MV-4-11 (cell line): ENCODE results near the gene CLASP1.
"Not testable (repeated sequence)": the region's sequence is repeated elsewhere in the genome, so short reads cannot be mapped to it uniquely, and the experiment has no call there.

Experiments used
- DNase-seq: peaks from one replicate; lab custom pipeline; 2025; lab: John Stamatoyannopoulos, UW

The CLASP1 gene

DNA sequence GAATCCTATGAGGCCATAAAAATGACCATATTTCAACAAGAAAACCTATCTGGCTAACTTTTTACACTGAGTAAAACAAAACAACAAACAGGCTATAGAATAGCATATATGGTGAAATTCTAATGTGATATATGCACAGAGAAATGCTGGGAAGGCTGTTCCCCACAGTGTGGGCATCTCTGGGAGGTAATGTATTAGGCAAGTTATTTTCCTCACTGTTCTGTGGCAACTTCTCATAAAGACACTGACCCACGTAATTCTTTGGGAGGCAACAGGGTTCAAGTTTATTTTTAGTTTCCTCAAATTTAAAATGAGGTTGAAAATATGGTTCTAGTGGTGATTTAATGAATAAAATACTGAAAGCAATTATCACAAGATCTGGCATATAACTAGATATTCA, 71.9 kb downstream of the CLASP1 start:
- DNase-seq, result no peak

DNA sequence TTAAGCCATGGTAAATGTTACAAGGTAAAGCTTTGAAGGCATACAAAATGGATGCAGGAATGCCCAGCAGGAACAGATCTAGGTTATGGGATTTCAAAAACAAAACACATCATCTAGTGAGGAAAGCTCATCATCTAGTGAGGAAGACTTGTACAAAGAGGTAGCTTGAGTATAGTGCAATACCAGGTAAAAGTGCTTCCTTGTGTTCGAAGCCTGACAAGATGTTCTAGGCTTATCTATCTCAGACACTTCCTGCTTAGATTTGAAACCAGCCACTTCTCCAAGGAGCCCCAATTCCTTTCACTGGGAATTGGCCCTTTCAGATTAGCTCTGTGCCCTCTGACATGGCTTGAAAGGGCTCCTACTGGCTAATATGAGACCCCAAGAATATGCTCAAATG, 73.0 kb downstream of the CLASP1 start:
- DNase-seq, result no peak

DNA sequence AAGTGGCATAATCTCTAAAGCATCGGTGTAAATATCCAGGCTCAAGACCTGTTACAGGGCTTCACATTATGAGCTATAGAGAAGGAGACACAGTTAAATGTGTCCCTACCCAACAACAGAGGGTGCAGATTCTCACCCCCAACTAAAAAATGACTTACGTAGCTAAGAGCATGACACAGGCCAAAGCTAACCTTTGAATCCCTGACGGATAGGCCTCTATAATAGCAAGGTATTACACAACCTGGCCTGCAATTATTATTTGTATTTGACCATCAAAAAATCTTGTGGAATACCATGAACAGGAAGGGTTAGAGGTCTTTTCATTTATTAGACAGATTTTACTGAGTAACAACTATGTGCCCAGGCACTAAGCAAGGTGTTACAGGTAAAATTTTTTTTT, 73.5 kb downstream of the CLASP1 start:
- no peak for DNase-seq

DNA sequence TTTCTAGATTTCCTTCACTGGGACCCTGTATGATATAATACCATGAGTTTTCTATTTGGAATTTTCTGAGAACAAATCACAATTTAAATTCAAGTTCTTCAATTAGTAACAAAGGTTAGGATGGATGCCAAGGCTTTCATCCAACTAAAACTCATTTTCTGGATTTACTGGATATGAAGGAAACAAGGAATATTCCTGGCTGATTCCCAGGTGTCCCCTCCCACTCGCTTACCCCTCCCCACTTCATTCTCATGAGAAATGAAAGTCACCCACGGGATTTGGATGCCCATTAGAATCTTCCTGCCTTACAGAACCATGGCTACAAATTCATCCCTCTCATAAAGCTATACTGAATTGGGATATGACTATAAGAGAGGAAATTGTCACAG, 78.6 kb downstream of the CLASP1 start:
- no peak for DNase-seq

DNA sequence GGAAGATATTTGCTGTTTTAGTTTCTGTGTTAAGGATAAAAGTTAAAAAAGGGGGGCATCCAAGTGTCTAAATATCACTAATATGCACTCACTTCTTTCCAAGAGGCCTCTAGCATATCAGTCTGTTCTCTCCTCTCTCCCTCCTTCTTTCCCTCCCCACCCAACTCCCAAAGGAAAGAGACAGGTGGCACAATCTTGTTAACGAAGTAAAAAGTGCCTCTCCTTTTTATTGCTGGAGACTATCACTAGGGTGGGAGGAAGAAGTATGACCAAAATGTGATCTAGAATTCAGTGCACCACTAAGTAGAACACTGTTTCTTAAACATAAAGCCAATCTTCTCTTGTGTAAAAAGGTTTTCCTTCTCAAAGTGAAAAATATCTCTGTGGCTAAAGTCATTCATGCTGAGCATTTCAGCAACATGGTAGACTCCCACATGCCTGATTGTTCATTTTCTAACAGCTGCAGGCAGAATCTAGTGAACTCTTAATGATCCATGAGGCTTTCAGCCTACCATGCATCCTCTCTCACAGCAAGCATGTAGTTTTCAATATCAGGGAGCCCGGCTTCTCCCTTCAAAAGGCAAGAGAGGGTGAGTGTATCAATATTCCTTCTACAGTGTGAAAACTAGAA, 79.1 kb downstream of the CLASP1 start:
- no peak for DNase-seq

DNA sequence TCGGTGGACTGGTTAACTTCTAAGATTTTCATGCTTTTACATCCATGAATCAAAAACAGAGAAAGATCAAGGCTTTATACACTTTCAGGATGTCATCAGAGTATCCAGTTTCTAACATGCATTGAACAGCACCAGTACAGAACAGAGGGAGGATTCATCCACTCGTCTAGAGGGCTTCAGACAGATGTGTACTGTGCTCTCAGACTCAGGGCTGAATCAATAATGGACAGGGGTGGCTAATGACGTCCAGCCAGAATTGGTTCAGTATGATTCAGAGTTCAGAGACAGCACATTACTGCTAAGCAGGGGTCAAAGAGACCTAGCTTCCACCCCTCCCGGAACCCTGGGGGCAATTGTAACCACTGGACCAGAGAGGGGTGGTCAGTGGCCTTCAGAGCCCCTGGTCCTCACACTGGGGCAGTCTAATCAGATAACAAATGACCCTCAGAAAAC, 81.3 kb downstream of the CLASP1 start:
- DNase-seq, result no peak

DNA sequence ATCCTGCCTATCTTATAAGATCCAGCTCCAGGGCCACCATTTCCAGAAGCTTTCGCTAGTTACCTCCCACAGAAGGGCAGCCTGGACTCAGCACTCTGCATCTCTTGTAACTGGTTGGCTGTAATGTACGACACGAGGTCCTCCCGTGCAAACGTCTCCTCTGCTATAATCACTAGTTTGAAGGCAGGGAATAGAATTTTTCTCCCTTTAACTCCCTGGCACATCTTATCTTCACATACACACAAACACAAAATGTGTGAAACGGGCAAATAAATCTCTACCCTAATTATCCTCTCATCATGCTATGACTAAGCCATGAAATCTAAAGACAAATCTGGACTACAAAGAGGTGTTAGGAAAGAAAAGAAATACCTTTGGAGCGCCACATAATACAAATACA, 81.8 kb downstream of the CLASP1 start:
- DNase-seq, result no peak

DNA sequence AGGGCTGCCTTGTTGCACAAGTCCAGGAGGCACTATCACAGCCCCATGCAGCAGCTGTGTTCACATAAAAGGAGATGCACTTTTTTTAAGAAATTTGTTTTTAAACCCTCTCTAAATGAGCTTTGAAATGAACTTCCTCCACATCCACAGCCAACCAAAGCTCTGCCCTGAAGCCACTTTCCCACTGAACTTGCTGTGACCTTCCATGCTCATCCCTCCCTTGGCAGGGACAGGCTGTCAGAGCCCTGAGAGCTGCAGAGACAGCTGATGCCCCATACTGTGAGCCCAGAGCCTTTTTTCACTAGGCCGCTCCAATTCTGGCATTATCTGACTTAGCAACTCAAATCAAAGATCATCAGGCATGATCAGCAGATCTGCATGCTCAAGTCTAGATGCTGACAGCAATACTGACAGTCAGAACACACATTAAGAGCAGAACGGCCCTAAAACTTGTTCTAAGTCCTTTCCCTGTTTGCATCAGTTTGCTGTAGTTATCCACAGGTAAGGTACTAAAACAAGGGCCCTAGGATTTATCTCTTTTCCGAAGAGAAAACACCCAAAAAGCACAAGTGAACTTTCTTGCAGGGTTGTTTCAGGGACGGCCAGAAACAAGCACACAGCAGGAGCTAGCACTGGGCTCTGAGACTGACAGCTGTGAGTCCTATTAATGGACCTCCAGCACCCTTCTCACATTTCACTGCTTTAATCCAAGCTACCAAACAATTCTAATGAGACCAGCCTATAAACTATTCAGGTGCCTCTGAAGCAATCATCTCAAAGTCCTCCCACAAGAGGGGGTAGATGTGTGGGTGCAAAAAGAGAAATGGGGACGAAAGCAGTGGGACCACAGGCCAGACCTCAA, 83.6 kb downstream of the CLASP1 start:
- peak; percentile 71 for DNase-seq

DNA sequence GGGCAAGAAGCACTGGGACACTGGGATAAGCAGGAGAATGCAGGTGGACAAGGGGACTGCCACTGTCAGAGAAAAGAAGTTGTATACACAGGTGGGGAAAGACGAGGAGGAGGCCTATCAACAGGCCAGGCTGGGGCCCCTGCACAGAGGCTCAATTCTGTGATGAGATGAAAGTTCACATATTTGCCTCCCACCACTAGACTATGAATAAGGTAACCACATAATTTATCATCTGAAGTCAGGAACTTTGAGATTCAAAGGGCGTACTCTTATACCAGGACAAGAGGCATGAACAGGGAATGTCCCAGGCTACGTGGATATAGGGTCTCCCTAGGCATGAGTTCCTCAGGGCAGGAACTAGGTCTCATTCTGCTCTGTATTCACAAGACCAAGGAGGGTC, 84.4 kb downstream of the CLASP1 start:
- no peak for DNase-seq

DNA sequence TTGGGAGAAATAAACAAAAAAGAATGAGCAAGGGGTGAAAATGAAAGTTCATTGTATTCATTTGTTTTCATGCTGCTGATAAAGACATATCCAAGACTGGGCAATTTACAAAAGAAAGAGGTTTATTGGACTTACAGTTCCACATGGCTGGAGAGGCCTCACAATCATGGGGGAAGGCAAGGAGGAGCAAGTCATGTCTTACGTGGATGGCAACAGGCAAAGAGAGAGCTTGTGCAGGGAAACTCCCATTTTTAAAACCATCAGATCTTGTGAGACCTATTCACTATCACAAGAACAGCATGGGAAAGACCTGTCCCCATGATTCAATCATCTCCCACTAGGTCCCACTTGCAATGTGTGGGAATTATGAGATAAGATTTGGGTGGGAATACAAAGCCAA, 85.5 kb downstream of the CLASP1 start:
- not testable (repeated sequence) for DNase-seq

DNA sequence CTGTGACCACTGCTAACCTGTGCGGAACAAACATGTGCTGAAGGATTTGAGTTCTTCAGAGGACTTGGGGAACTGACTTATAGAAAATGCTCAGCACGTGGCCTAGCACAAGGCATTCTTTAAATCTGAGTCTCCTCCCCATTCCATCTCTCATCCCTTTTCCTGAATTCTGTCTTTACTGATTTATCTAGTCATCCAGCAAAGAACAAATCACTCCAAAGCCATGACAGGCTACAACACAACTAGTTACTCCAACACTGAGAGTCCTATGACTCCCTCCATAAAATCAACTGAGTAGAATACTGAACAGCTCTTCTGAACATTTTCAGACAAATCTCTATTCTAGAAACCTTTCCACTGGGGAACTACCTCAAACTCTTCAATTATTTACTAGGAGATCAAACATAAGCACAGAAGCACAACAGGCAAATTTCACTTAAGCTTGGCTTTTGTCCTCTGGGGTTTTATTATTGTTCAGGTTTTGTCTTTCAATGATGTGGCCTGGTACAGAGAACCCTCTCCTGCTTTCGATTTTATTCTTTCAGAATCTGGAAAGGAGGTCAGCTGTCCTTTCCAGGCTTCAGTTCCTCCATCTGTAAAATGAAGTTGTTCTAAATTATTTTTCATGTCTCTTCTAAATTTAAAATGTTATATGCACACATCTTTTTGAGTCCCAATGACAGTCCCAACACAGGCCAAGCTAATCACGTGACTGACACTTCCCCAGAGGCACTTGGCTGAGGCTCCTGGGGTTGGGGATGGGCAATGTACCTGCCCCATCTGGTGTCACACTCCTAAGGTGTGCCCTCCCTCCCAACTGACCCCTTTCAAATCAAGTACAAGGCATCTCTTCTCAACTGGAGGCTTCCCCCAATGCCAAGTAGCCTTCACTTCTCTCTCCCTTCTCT, 86.7 kb downstream of the CLASP1 start:
- DNase-seq, result no peak

DNA sequence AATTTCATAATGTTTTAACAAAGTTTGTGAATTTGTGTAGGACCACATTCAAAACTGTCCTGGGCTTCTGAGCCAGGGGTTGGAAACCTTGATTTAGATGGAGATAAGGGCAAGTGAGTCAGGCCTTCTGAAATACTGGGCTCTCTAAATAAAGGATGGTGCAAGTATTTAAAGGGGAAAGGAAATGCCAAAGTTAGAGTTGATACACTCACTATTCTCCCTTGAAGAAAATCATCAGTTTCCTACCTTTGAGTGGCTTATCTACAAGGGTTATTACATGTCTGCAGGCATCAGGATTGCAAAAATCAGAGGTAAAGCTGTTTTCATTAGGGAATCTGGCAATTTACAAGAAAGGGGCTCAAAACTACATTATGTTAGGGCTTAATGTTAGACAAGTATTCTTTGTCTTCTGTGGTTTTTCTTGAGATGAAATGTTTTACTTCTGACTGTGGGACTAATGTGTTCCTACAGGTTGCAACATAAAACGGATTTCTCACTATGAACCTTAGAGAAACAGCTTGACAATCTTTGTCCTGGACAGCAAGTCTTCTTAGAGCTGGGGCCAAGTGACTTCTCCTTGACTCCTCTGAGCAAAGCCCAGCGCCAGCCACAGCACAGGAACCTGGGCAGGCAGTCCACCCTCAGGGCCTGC, 87.5 kb downstream of the CLASP1 start:
- no peak for DNase-seq

DNA sequence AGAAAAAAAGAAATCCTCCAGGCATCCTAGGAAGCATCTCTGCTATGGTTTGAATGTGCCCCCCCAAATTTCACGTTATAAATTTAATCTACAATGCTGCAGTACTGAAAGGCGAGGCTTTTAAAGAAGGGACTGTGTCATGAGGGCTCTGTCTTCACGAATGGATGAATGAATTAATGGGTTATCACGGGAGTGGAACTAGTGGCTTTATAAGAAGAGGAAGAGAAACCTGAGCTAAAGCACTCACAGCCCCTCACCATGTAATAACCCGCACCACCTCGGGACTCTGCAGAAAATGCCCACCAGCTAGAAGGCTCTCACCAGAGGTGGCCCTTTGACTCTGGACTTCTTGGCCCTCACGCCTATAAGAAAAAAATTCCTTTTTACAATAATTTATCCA, 90.9 kb downstream of the CLASP1 start:
- peak; percentile 31 for DNase-seq

DNA sequence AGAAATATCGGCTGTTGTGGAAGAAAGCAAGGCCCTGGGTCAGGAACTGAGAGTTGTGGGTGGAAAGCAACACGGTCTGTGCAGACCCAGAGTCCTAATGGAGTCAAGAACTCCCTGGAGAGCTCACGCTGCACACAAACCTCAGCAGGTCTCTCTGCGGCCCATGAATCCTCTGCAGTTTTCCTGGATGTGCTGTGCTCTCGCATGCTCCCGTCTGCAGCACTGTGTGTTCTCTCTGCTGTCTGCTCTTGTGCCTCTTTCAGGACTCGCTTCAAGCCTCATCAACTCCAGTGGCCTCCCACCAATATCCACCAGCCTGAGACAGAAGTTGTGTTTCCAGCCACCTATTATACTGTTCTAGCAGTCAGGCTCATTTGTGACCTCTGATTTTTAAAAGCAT, 94.3 kb downstream of the CLASP1 start:
- DNase-seq, result no peak

DNA sequence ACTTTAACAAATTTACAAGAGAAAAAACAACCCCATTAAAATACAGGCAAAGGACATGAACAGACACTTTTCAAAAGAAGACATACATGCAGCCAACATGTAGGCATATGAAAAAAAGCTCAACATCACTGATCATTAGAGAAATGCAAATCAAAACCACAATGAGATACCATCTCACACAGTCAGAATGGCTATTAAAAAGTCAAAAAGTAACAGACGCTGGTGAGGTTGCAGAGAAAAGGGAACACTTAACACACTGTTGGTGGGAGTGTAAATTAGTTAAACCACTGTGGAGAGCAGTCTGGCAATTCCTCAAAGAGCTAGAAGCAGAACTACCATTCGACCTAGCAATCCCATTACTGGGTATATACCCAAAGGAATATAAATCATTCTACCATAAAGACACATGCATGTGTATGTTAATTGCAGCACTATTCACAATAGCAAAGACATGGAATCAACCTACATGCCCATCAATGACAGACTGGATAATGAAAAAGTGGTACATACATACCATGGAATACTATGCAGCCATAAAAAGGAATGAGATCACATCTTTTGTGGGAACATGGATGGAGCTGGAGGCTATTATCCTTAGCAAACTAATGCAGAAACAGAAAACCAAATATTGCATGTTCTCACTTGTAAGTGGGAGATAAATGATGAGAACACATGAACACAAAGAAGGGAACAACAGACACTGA, 96.6 kb downstream of the CLASP1 start:
- DNase-seq, result not testable (repeated sequence)

DNA sequence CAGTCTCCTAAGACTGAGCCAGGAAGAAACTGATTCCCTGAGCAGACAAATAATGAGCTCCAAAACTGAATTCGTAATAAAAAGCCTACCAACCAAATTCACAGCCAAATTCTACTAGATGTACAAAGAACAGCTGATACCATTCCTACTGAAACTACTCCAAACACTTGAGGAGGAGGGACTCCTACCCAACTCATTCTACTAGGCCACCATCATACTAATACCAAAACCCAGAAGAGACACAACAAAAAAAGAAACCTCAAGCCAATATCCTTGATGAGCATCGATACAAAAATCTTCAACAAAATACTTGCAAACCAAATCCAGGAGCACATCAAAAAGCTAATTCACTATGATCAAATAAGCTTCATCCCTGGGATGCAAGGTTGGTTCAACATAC, 98.6 kb downstream of the CLASP1 start:
- no peak for DNase-seq

DNA sequence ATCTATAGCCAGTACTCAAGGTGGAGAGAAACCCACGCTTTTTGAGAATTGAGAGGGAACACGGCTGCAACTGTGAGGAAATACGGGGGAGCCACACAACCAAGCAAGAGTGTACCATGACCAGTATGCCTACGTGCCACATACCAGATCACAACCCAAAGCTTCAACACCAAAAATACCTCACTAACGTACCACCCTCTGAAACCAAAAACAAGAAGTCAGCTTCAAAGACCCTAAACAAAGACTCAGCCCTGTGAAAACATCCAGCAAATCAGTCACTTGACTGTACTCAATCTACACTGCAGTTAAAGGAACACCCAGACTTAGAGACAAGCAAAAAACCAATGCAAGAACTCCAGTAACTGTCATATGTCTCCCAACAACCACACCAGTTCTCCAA, 101.6 kb downstream of the CLASP1 start:
- peak; percentile 26 for DNase-seq

DNA sequence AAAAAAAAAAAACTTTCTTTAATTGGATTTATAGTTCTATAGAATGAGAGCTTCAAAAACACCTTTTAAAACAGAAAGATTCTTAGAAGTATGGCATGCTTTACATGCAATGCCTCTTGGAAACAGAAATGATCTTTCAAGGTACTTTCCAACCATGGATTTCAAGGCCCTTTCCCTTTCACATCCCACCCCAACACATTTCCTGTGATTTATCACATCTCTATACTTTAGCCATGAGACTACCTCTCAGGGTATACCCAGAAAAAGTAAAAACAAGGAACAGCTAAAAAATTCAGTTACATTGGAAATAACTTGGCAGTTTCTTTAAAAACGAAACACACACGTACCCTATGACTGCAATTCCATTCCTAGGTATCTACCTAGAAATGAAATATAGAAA, 103.3 kb downstream of the CLASP1 start:
- DNase-seq, result no peak

DNA sequence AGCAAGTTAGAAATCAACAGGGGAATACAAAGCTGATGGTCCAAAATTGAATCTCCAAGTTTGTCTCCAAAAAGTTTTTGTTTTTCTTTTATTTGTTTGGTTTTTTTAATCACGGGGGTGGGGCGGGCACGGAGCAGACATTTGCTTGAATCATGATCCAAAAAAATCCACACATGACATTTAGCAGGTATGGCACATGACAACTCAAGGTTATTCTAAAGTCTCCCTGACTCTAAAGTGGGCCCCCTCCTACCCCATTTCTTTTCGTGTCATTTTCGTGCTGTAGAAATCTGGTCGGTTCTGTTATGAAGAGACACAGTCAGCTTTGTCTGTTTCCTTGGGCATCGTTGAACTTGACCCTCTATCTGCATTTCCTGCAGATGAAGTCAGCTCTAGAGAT, 104.0 kb downstream of the CLASP1 start:
- DNase-seq, result no peak

DNA sequence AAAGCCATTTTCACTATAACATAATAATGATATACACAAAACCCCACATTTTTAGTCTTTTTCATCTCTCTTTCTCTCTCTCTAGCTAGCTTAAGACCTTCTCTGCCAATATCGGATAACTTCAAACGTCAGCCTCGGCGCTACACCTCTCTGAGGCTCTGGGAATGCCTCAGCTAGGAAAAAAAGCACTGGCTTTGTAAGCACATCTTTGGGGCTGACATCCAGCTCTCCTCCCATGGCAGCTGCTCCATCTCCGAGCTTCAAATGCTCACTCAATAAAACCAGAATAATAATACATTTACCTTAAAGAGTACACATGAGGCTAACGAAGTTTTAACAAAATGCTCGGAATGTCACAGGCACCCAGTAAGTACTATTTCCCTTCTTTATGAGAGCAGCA, 107.8 kb downstream of the CLASP1 start:
- DNase-seq, result no peak

DNA sequence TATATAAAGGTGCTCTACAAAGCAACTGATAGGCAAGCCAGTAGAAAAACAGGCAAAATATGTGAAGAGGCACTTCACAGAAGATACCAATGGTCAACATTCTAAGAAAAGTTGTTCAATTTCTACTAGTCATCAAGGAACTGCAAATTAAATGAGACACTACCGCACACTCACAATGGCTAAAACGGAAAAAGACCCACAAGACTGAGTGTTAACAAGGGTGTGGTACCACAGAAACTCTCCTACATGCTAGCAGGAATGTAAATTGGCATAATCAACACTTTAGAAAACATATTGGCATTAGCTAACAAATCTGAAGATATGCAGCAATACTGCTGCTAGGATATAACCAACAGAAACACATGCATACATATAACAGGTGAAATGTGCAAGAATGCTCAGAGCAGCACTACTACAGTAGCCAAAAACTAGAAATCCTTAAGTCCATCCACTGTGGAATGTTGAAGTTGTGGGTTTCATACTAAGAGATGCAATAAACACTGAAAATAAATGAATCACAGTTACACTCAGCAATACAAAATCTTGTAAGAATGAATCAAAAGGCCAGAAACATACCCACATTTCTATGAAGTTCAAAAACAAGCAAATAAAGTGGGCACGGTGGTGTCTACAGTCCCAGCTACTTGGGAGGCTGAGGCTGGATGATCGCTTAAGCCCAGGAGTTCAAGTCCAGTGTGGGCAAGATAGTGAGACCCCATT, 109.4 kb downstream of the CLASP1 start:
- DNase-seq, result no peak
